OCI-LY1 (cell line): ENCODE results near the gene ETV5.

ENCODE experiments used
- CTCF ChIP-seq: fragments of 200-600 bp; sonication (generic), shearing (Covaris generic); IDR thresholded peaks from 2 replicates; pipeline ENCODE4 v1.5.1; 2017; ENCODE audit warnings: mild to moderate bottlenecking, antibody characterized with exemption, low read length, moderate library complexity, mixed read lengths
- EZH2 ChIP-seq: fragments of 200-600 bp; sonication (generic), shearing (Covaris generic); IDR thresholded peaks from 2 replicates; pipeline ENCODE4 v1.8.0; 2017; ENCODE audit warnings: borderline replicate concordance, mixed run types, mild to moderate bottlenecking, antibody characterized with exemption, low read length, moderate library complexity, mixed read lengths

- TF ChIP-seq CTCF (no peak), EZH2 (no peak)
Measured at GRCh38 chr3:186048119-186048518, 60.8 kb downstream of the ETV5 start.
